HepG2 (cell line): ENCODE measurements around the gene CTNNAL1. TPM values are rescaled to one million over a fixed set of nuclear protein-coding genes. Genes with fewer than 3 reads are reported as not detected.

Experiments used
- BCL6 ChIP-seq: IDR thresholded peaks from 2 replicates; pipeline ENCODE4 v1.6.1; 2016; ENCODE audit warnings: missing genetic modification reagents, missing compliant biosample characterization
- CREM ChIP-seq, 2 experiments: sonication (generic) in 1 of 2; formaldehyde crosslinking in 1 of 2; IDR thresholded peaks; 2 replicates each; pipeline versions ENCODE4 v1.4.0 to v1.6.1; 2016 to 2020; ENCODE audit warnings: antibody characterized with exemption in 1 of 2, mild to moderate bottlenecking in 1 of 2, missing genetic modification reagents in 1 of 2
- GATA4 ChIP-seq: sonication (generic); IDR thresholded peaks from 2 replicates; pipeline ENCODE4 v1.6.1; 2016; ENCODE audit warnings: antibody characterized with exemption, low read depth, borderline replicate concordance
- NR2F1 ChIP-seq, 2 experiments: fragments of 450-650 bp in 1 of 2; formaldehyde crosslinking in 1 of 2; IDR thresholded peaks; 2 replicates each; pipeline versions ENCODE4 v1.5.0 to v1.6.1; 2016 to 2020; ENCODE audit warnings: mild to moderate bottlenecking in 1 of 2, missing compliant biosample characterization in 1 of 2, missing genetic modification reagents in 1 of 2, moderate library complexity in 1 of 2
- POLR2AphosphoS5 ChIP-seq: IDR thresholded peaks from 2 replicates; pipeline ENCODE4 v1.6.1; 2012; ENCODE audit warnings: low read depth, low read length
- PTBP1 ChIP-seq: fragments of 200-400 bp; formaldehyde crosslinking; IDR thresholded peaks from 2 replicates; pipeline ENCODE4 v1.6.1; 2018; ENCODE audit warnings: low read length, low read depth; ENCODE audit not compliant: poor library complexity, severe bottlenecking
- SPEN ChIP-seq: sonication (generic); formaldehyde crosslinking; IDR thresholded peaks from 2 replicates; pipeline ENCODE4 v1.5.1; 2020; ENCODE audit warnings: low read depth, mild to moderate bottlenecking, missing genetic modification reagents
- ZIK1 ChIP-seq: sonication (generic); formaldehyde crosslinking; IDR thresholded peaks from 2 replicates; pipeline ENCODE4 v1.5.0; 2020; ENCODE audit warnings: mild to moderate bottlenecking, low read depth, missing genetic modification reagents, borderline replicate concordance
- ZNF24 ChIP-seq: fragments of 450-650 bp; IDR thresholded peaks from 2 replicates; pipeline ENCODE4 v1.6.1; 2017; ENCODE audit warnings: antibody characterized with exemption, mild to moderate bottlenecking
- ZNF564 ChIP-seq: sonication (generic); formaldehyde crosslinking; IDR thresholded peaks from 2 replicates; pipeline ENCODE4 v1.8.1; 2023; ENCODE audit warnings: mild to moderate bottlenecking, missing genetic modification reagents
- ZNF572 ChIP-seq: sonication (generic); formaldehyde crosslinking; IDR thresholded peaks from 2 replicates; pipeline ENCODE4 v1.5.1; 2020; ENCODE audit warnings: mild to moderate bottlenecking, missing genetic modification reagents
- polyA plus RNA-seq, 8 experiments: library from polyadenylated mRNA; depleted of rRNA in 3 of 8; stranded (reverse) in 7 of 8; unstranded in 1 of 8; fragments of >200 nt; fragmentation: Illumina TruSeq in 4 of 8; extraction: Trizol in 4 of 8; gene quantifications; 2 replicates each; pipeline versions ENCODE4 v1.2.1 to v1.2.3, GENCODE V29; 2011 to 2016; ENCODE audit warnings: low read depth in 4 of 8, missing spikeins in 1 of 8, mixed read lengths in 1 of 8; ENCODE audit not compliant: insufficient read depth in 1 of 8
- total RNA-seq, 5 experiments: library from RNA; depleted of rRNA; stranded (reverse); fragments of >200 nt; fragmentation: Illumina TruSeq; extraction: Trizol; gene quantifications; 2 replicates each; pipeline ENCODE4 v1.2.3, GENCODE V29; 2016; ENCODE audit warnings: low read depth in 1 of 5
- TF ChIP-seq, protein P1 (sequence below): sonication (generic); formaldehyde crosslinking; IDR thresholded peaks from 2 replicates; pipeline ENCODE4 v1.4.0; 2020; ENCODE audit warnings: missing genetic modification reagents, borderline replicate concordance
- TF ChIP-seq, protein P2 (sequence below): sonication (generic); formaldehyde crosslinking; IDR thresholded peaks from 2 replicates; pipeline ENCODE4 v1.4.0; 2020; ENCODE audit warnings: low read depth, missing genetic modification reagents
- TF ChIP-seq, protein P3 (sequence below): sonication (generic); formaldehyde crosslinking; IDR thresholded peaks from 2 replicates; pipeline ENCODE4; 2020; ENCODE audit warnings: missing genetic modification reagents, mild to moderate bottlenecking, borderline replicate concordance
- TF ChIP-seq, protein P4 (sequence below): sonication (generic); formaldehyde crosslinking; IDR thresholded peaks from 2 replicates; pipeline ENCODE4 v1.5.0; 2020; ENCODE audit warnings: missing genetic modification reagents
- TF ChIP-seq, protein P5 (sequence below): sonication (generic); formaldehyde crosslinking; IDR thresholded peaks from 2 replicates; pipeline ENCODE4 v1.4.0; 2020; ENCODE audit warnings: missing genetic modification reagents

The CTNNAL1 gene
- total and polyA plus RNA-seq, 2 of the 13 experiments (the other 11 are each of a cell fraction or from before 2014, with no cell fraction given) = 32.0 to 162 TPM

DNA sequence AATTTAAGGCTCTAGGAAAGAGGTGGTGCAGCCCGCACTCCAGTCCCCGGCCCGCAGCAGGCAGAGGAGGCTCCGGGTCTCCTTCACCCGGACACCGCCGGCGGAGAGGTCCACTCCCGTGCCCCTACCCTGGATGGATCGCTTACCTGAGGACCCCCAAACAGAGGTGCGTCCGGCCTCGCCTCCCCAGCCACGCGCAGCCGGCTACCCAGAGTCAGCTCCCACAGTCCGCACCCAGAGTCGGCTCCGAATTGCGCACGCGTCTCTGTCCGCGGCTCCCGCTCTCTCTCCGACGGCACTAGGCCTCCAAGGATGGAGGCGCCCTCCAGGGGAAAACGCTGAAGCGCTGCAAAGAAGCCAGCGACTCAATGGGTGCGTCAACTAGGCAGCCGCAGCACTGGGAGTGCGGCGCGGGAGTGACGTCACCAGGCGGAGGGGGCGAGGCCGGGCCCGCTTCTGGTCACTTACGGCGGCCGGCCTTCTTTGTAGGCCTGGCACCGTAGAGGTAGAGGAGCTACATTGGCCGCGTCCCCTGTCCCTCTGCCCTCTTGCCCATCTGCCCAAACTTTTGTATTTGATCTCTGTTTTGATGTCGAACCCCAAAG is 79.5 kb downstream of the CTNNAL1 start, which contains the start of gene ELP1 (continued):
- TF ChIP-seq, protein P1, sequence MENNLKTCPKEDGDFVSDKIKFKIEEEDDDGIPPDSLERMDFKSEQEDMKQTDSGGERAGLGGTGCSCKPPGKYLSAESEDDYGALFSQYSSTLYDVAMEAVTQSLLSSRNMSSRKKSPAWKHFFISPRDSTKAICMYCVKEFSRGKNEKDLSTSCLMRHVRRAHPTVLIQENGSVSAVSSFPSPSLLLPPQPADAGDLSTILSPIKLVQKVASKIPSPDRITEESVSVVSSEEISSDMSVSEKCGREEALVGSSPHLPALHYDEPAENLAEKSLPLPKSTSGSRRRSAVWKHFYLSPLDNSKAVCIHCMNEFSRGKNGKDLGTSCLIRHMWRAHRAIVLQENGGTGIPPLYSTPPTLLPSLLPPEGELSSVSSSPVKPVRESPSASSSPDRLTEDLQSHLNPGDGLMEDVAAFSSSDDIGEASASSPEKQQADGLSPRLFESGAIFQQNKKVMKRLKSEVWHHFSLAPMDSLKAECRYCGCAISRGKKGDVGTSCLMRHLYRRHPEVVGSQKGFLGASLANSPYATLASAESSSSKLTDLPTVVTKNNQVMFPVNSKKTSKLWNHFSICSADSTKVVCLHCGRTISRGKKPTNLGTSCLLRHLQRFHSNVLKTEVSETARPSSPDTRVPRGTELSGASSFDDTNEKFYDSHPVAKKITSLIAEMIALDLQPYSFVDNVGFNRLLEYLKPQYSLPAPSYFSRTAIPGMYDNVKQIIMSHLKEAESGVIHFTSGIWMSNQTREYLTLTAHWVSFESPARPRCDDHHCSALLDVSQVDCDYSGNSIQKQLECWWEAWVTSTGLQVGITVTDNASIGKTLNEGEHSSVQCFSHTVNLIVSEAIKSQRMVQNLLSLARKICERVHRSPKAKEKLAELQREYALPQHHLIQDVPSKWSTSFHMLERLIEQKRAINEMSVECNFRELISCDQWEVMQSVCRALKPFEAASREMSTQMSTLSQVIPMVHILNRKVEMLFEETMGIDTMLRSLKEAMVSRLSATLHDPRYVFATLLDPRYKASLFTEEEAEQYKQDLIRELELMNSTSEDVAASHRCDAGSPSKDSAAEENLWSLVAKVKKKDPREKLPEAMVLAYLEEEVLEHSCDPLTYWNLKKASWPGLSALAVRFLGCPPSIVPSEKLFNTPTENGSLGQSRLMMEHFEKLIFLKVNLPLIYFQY (CRISPR knock-in tag) = peak; percentile 12; the same call in 1 of the 2 replicates
- TF ChIP-seq SPEN (CRISPR knock-in tag) (peak; percentile 77), ZNF24 (no peak), POLR2AphosphoS5 (peak; percentile 81), CREM (IDR thresholded peaks at IDR 0.05) (peak; percentile 98), CREM (CRISPR knock-in tag; IDR thresholded peaks at IDR 0.05) (peak; percentile 87), BCL6 (CRISPR knock-in tag) (peak; percentile 24; the same call in 1 of the 2 replicates), ZIK1 (CRISPR knock-in tag) (peak; percentile 46; the same call in 1 of the 2 replicates), NR2F1 (CRISPR knock-in tag; IDR thresholded peaks at IDR 0.05) (0 out of 4 replicates have a peak, but pooled peaks of 1 of the 2 experiments have one; percentile 25), GATA4 (no peak), PTBP1 (peak; percentile 60), ZNF564 (CRISPR knock-in tag) (peak; percentile 85), ZNF572 (CRISPR knock-in tag) (no peak)
- TF ChIP-seq, protein P2, sequence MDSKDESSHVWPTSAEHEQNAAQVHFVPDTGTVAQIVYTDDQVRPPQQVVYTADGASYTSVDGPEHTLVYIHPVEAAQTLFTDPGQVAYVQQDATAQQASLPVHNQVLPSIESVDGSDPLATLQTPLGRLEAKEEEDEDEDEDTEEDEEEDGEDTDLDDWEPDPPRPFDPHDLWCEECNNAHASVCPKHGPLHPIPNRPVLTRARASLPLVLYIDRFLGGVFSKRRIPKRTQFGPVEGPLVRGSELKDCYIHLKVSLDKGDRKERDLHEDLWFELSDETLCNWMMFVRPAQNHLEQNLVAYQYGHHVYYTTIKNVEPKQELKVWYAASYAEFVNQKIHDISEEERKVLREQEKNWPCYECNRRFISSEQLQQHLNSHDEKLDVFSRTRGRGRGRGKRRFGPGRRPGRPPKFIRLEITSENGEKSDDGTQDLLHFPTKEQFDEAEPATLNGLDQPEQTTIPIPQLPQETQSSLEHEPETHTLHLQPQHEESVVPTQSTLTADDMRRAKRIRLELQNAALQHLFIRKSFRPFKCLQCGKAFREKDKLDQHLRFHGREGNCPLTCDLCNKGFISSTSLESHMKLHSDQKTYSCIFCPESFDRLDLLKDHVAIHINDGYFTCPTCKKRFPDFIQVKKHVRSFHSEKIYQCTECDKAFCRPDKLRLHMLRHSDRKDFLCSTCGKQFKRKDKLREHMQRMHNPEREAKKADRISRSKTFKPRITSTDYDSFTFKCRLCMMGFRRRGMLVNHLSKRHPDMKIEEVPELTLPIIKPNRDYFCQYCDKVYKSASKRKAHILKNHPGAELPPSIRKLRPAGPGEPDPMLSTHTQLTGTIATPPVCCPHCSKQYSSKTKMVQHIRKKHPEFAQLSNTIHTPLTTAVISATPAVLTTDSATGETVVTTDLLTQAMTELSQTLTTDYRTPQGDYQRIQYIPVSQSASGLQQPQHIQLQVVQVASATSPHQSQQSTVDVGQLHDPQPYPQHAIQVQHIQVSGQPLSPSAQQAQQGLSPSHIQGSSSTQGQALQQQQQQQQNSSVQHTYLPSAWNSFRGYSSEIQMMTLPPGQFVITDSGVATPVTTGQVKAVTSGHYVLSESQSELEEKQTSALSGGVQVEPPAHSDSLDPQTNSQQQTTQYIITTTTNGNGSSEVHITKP (CRISPR knock-in tag) = peak; percentile 33; the same call in 1 of the 2 replicates
- TF ChIP-seq, protein P3, sequence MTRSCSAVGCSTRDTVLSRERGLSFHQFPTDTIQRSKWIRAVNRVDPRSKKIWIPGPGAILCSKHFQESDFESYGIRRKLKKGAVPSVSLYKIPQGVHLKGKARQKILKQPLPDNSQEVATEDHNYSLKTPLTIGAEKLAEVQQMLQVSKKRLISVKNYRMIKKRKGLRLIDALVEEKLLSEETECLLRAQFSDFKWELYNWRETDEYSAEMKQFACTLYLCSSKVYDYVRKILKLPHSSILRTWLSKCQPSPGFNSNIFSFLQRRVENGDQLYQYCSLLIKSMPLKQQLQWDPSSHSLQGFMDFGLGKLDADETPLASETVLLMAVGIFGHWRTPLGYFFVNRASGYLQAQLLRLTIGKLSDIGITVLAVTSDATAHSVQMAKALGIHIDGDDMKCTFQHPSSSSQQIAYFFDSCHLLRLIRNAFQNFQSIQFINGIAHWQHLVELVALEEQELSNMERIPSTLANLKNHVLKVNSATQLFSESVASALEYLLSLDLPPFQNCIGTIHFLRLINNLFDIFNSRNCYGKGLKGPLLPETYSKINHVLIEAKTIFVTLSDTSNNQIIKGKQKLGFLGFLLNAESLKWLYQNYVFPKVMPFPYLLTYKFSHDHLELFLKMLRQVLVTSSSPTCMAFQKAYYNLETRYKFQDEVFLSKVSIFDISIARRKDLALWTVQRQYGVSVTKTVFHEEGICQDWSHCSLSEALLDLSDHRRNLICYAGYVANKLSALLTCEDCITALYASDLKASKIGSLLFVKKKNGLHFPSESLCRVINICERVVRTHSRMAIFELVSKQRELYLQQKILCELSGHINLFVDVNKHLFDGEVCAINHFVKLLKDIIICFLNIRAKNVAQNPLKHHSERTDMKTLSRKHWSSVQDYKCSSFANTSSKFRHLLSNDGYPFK (CRISPR knock-in tag) = peak; percentile 66; the same call in 1 of the 2 replicates
- TF ChIP-seq, protein P4, sequence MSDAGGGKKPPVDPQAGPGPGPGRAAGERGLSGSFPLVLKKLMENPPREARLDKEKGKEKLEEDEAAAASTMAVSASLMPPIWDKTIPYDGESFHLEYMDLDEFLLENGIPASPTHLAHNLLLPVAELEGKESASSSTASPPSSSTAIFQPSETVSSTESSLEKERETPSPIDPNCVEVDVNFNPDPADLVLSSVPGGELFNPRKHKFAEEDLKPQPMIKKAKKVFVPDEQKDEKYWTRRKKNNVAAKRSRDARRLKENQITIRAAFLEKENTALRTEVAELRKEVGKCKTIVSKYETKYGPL (CRISPR knock-in tag) = peak; percentile 45; the same call in 1 of the 2 replicates
- TF ChIP-seq, protein P5, sequence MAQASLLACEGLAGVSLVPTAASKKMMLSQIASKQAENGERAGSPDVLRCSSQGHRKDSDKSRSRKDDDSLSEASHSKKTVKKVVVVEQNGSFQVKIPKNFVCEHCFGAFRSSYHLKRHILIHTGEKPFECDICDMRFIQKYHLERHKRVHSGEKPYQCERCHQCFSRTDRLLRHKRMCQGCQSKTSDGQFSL (CRISPR knock-in tag) = peak; percentile 98
